Testis (tissue), 2 donors: ENCODE data around the gene SMARCAD1.

Source experiments
- POLR2A ChIP-seq: fragments of 450-650 bp; IDR thresholded peaks from one replicate; pipeline ENCODE4 v1.6.1; 2017; ENCODE audit warnings: antibody characterized with exemption, mild to moderate bottlenecking, moderate library complexity
- TF ChIP-seq, protein P1 (sequence below), 3 experiments: fragments of 450-650 bp in 2 of 3; fragments of 200-600 bp in 1 of 3; sonication (generic) in 1 of 3; IDR thresholded peaks; one replicate each; pipeline ENCODE4 v1.5.1; 2016 to 2019; ENCODE audit warnings: antibody characterized with exemption in 3 of 3, mild to moderate bottlenecking in 2 of 3, moderate library complexity in 1 of 3

DNA sequence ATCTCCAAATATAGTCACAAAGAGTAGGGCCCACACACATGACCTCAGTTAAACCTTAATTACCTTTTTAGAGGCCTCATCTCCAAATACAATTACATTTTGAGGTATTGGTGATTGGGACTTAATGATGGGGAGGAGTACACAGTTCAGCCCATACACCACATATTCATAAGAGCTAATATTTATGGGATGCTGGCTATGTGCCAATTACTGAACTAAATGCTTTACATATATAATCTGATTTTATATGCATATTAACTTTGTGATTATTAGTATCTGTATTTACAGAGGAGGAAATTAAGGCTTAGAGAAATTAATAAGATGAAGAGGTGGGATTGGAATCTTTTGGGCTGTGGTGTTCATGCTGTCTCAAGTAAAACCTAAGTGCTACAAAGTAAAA lies 17.8 kb downstream of the SMARCAD1 start:
- no peak for TF ChIP-seq POLR2A
- TF ChIP-seq, protein P1, sequence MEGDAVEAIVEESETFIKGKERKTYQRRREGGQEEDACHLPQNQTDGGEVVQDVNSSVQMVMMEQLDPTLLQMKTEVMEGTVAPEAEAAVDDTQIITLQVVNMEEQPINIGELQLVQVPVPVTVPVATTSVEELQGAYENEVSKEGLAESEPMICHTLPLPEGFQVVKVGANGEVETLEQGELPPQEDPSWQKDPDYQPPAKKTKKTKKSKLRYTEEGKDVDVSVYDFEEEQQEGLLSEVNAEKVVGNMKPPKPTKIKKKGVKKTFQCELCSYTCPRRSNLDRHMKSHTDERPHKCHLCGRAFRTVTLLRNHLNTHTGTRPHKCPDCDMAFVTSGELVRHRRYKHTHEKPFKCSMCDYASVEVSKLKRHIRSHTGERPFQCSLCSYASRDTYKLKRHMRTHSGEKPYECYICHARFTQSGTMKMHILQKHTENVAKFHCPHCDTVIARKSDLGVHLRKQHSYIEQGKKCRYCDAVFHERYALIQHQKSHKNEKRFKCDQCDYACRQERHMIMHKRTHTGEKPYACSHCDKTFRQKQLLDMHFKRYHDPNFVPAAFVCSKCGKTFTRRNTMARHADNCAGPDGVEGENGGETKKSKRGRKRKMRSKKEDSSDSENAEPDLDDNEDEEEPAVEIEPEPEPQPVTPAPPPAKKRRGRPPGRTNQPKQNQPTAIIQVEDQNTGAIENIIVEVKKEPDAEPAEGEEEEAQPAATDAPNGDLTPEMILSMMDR (IDR thresholded peaks at IDR 0.05), result no peak
